Hematopoietic multipotent progenitor cell treated with erythropoietin and hydrocortisone succinate and interleukin-3 and kit ligand, for 6 days (in vitro differentiated cells): ENCODE results near the gene SF3B6.

Experiments
- DNase-seq: peaks from one replicate; pipeline ENCODE4 v3.0.0-alpha.2; 2015

Gene SF3B6

GRCh38 chr2:24018241-24018640 lies 57.9 kb downstream of the SF3B6 start:
- DNase-seq: no peak

GRCh38 chr2:24017711-24018110 lies 58.4 kb downstream of the SF3B6 start:
- no peak for DNase-seq
